Nephron (organoid): ENCODE measurements around the gene TAF3.

Experiments
- H3K27ac Mint-ChIP-seq, 3 experiments: 2 replicates each; pipeline ENCODE4 v1.8.0; 2020; ENCODE audit warnings: mixed read lengths in 3 of 3, mild to moderate bottlenecking in 2 of 3, moderate library complexity in 1 of 3
- H3K27me3 Mint-ChIP-seq: 2 replicates; pipeline ENCODE4 v1.8.0; 2021; ENCODE audit warnings: low read depth, mild to moderate bottlenecking, moderate library complexity, mixed read lengths
- H3K36me3 Mint-ChIP-seq: 2 replicates; pipeline ENCODE4 v1.8.0; 2020; ENCODE audit warnings: low read depth, mixed read lengths
- H3K4me1 Mint-ChIP-seq: 2 replicates; pipeline ENCODE4 v1.8.0; 2020; ENCODE audit warnings: mixed read lengths
- H3K4me3 Mint-ChIP-seq, 3 experiments: 2 replicates each; pipeline ENCODE4 v1.8.0; 2020; ENCODE audit warnings: mild to moderate bottlenecking in 3 of 3, mixed read lengths in 3 of 3, moderate library complexity in 2 of 3
- H3K9me3 Mint-ChIP-seq: 2 replicates; pipeline ENCODE4 v1.8.0; 2020; ENCODE audit warnings: mixed read lengths
- CTCF ChIP-seq, 3 experiments: fragments of 200-600 bp; sonication (generic); IDR thresholded peaks; one replicate each; pipeline ENCODE4 v1.5.0; 2021; ENCODE audit warnings: antibody characterized with exemption in 3 of 3; ENCODE audit not compliant: unreplicated experiment in 3 of 3

TAF3 gene

GRCh38 chr10:7787857-7788638 lies 30.3 kb upstream of the TAF3 start, which contains the start of the genes ATP5F1C and KIN:
Gene ATP5F1C (plus strand): TSS chr10:7788177. CDS start chr10:7788208, 31 bp downstream.
Gene KIN (minus strand): TSS chr10:7787993. CDS start chr10:7787933, 60 bp downstream.
- Mint-ChIP-seq H3K4me1 (peaks cover 30% of the 10 kb centered on the region), H3K27me3 (no peaks in the 10 kb centered on the region), H3K27ac (peak within 1 kb of the TSS in 1 of 3 experiments; percentile 93), H3K4me3 (no peak within 1 kb of the TSS), H3K9me3 (no peaks in the 10 kb centered on the region), H3K36me3 (peaks cover 26% of the 10 kb centered on the region)
- no peak for TF ChIP-seq CTCF (IDR thresholded peaks at IDR 0.05; ENCODE audit: unreplicated experiment in 3 of 3)

- Mint-ChIP-seq H3K27me3 (no peaks in the 10 kb centered on the region), H3K4me3 (no peak overlapping the region), H3K36me3 (peaks cover 23% of the 10 kb centered on the region), H3K4me1 (peaks cover 30% of the 10 kb centered on the region), H3K9me3 (no peaks in the 10 kb centered on the region), H3K27ac (peak overlapping the region in 1 of 3 experiments; percentile 93)
- TF ChIP-seq CTCF (IDR thresholded peaks at IDR 0.05; ENCODE audit: unreplicated experiment in 3 of 3) = no peak
Measured at GRCh38 chr10:7788639-7789286, 29.5 kb upstream of the TAF3 start.

- no peaks in the 10 kb centered on the region for H3K27me3 Mint-ChIP-seq
- peaks cover 30% of the 10 kb centered on the region for H3K4me1 Mint-ChIP-seq
Measured at GRCh38 chr10:7789390-7789789, 28.9 kb upstream of the TAF3 start.

GRCh38 chr10:7792541-7792940 lies 25.8 kb upstream of the TAF3 start:
- Mint-ChIP-seq H3K4me3 (peak overlapping the region in 1 of 3 experiments; percentile 39), H3K27ac (no peak overlapping the region), H3K27me3 (no peaks in the 10 kb centered on the region), H3K9me3 (no peaks in the 10 kb centered on the region), H3K4me1 (peaks cover 37% of the 10 kb centered on the region), H3K36me3 (peaks cover 46% of the 10 kb centered on the region)
- TF ChIP-seq CTCF (IDR thresholded peaks at IDR 0.05; ENCODE audit: unreplicated experiment in 3 of 3) = no peak

More at GRCh38 chr10:7789390-7789789, 28.9 kb upstream of the TAF3 start:
- no peak for TF ChIP-seq CTCF (IDR thresholded peaks at IDR 0.05; ENCODE audit: unreplicated experiment in 3 of 3)
- Mint-ChIP-seq H3K9me3 (no peaks in the 10 kb centered on the region), H3K36me3 (peaks cover 23% of the 10 kb centered on the region), H3K4me3 (no peak overlapping the region), H3K27ac (no peak overlapping the region)

GRCh38 chr10:7794251-7795026 lies 23.9 kb upstream of the TAF3 start:
- Mint-ChIP-seq H3K36me3 (peaks cover 59% of the 10 kb centered on the region), H3K4me1 (peaks cover 32% of the 10 kb centered on the region), H3K9me3 (no peaks in the 10 kb centered on the region), H3K4me3 (no peak overlapping the region), H3K27me3 (no peaks in the 10 kb centered on the region), H3K27ac (no peak overlapping the region)
- TF ChIP-seq CTCF (IDR thresholded peaks at IDR 0.05; ENCODE audit: unreplicated experiment in 3 of 3) = no peak
